Activated CD4-positive, alpha-beta T cell treated with anti-CD3 and anti-CD28 coated beads, Interleukin-2, amount 50 U/mL, for 48 hours (primary cell): ENCODE measurements around the gene ANKRD17.

ENCODE experiments used
- DNase-seq, 2 experiments: peaks; one replicate each; pipeline ENCODE4 v3.0.0-alpha.2; 2020

The ANKRD17 gene

GRCh38 chr4:73045879-73046278, 212.7 kb downstream of the ANKRD17 start:
- no peak for DNase-seq

DNA sequence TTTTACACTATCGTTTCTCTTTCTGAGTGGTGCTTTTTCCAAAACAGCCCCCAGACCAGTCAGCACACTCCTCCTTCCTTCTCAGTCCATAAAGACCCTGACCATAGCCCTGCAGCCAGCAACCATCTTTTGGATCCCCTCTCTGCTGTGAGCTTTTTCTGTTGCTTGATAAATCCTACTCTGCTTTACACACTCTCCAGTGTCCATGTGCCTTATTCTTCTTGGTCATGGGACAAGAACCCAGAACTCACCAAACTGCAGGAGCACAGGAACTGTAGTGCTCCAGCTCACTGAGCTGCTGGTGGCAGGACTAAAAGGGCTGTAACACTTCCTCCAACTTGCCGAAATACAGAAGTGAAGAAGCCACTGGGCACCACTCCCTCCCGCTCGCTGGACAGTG, 221.5 kb downstream of the ANKRD17 start:
- DNase-seq = no peak

DNA sequence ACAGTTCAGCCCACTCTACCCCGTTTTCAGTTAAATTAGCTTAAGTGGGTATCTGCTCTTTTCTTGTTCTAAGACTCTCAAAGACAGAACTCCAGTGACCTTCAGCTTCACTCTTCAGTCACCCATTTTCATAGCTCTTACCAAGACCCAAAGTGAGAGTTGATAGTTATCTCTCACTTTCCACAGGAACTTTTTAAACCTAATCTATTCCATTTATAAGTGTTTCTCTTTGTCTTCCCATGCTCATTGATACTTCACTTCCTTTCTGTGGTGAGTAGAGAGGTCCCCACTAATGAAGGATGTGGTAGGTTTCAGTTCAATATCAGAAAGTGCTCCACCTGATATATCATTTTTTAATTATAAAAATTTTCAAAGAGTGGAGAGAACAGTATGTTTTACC, 222.5 kb downstream of the ANKRD17 start:
- no peak for DNase-seq

DNA sequence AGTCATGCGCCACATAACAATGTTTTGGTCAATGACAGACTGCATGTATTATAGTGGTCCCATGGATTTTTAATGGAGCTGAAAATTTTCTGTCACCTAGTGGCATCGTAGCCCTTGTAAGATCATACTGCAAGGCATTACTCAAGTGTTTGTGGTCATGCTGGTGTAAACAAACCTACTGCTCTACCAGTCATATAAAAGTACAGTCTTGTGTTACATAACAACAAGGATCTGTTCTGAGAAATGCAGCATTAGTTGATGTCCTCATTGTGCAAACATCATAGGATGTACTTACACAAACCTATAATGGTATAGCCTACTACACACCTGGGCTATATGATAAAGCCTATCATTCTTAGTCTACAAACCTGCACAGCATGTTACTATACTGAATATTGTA, 223.7 kb downstream of the ANKRD17 start:
- DNase-seq = no peak

DNA sequence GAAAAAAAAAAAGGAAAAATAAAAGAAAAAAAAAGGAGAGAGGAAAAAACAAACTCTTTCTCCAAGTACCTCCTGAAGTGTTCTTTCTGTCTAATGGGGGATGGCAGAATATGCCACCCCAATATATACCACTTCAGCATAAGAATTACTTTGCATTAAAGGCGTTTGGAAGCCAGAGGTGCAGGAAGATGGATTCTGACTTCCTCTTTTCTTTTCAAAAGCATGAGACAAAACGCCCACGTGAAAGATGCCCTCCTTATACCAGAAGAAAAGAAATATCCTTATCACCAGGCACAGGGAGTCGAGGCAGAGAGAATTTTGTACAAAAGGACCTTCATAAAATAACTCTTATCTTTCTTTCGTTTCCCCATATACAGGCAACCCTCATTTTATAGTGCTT, 230.0 kb downstream of the ANKRD17 start:
- no peak for DNase-seq
